ENCODE measurements around the gene NAGK.

The NAGK gene

GRCh38 chr2:71108091-71108490, 39.6 kb downstream of the NAGK start:
- DNase-seq (ENCODE audit: low read depth) = no peak

GRCh38 chr2:71113843-71114242, 45.4 kb downstream of the NAGK start:
- no peak for DNase-seq (ENCODE audit: low read depth)

GRCh38 chr2:71117063-71117462, 48.6 kb downstream of the NAGK start:
- DNase-seq (ENCODE audit: low read depth) = no peak

GRCh38 chr2:71120195-71120594, 51.7 kb downstream of the NAGK start:
- no peak for DNase-seq (ENCODE audit: low read depth)

DNA sequence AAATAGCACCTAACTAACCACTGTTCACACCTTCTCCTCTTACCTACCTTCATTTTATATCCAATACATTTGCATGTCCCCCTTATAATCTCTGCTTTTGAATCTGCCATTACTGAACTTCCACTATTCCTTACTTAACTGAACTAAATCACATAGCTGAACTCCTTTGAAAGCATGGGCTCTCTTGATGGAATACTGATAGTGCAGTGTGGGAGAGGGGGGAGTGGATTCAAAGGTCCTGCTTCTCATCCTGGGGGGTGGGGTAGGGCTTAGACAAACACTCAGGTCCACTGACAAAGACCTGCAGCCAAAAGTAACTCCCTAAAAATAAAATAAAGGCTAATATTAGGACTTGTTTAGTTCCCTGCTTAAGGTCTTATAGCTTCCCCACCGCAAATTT, 53.0 kb downstream of the NAGK start:
- DNase-seq (ENCODE audit: low read depth) = no peak

DNA sequence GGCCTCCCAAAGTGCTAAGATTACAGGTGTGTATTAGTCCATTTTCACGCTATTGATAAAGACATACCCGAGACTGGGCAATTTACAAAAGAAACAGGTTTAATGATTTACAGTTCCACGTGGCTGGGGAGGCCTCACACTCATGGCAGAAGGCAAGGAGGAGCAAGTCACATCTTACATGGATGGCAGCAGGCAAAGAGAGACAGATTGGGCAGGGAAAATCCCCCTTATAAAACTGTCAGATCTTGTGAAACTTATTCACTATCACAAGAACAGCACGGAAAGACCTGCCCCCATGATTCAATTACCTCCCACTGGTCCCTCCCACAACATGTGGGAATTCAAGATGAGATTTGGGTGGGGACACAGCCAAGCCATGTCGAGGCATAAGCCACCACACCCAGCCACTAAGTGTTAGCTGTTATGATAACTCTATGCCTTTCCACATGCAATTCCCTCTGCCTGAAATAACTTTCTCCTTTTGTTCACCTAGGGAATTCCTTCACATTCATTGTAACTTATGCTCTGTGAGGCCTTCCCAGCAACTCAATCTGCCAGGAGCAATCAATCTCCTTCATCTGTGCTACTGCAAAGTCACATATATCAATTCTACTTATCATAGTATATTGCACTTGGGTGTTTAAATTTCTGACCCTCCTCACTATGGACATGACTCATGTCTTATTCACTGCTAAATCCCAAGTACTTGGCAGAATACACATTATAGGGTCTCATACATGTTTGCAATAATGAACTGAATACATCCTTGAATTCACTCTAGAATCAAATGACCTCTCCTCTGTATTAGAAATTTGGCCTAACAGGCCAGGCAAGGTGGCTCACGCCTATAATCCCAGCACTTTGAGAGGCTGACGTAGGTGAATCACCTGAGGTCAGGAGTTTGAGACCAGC, 54.2 kb downstream of the NAGK start:
- DNase-seq (ENCODE audit: low read depth) = no peak

- no peak for DNase-seq (ENCODE audit: low read depth)
Observed at GRCh38 chr2:71125506-71126294, 57.3 kb downstream of the NAGK start.

- DNase-seq (ENCODE audit: low read depth) = no peak
Observed at GRCh38 chr2:71126957-71127356, 58.5 kb downstream of the NAGK start.
